Brain microvascular endothelial cell (primary cell): ENCODE results near the gene POLDIP3.
"Not testable (repeated sequence)": the region's sequence is repeated elsewhere in the genome, so short reads cannot be mapped to it uniquely, and the experiment has no call there.

Experiments used
- DNase-seq: peaks from one replicate; pipeline ENCODE4 v3.0.0-alpha.2; 2020
- H3K27ac ChIP-seq: fragments of 250-450 bp; sonication (Bioruptor Pico); 2 replicates; pipeline ENCODE4 v1.5.1; 2020; ENCODE audit warnings: mild to moderate bottlenecking, moderate library complexity
- H3K27me3 ChIP-seq: fragments of 250-450 bp; sonication (Bioruptor Pico); replicated peaks from 2 replicates; pipeline ENCODE4 v1.5.1; 2020; ENCODE audit warnings: mild to moderate bottlenecking
- H3K36me3 ChIP-seq: fragments of 250-450 bp; sonication (Bioruptor Pico); replicated peaks from 2 replicates; pipeline ENCODE4 v1.5.1; 2020; ENCODE audit warnings: mild to moderate bottlenecking
- H3K4me3 ChIP-seq: 2 replicates; pipeline ENCODE4 v1.5.1; 2011; ENCODE audit warnings: low read depth, mild to moderate bottlenecking, control low read depth, low read length, moderate library complexity
- CTCF ChIP-seq: IDR thresholded peaks from 2 replicates; pipeline ENCODE4 v1.5.1; 2011; ENCODE audit warnings: low read depth, mild to moderate bottlenecking, moderate library complexity, low read length, control low read depth, inconsistent platforms; ENCODE audit errors: missing control alignments
- in situ Hi-C: cut with HindIII; loops from 2 replicates; pipeline ENCODE4 v1.10.0; 2017; ENCODE audit warnings: low sequenced_read_pairs, low pct_ligation_motif_present

The POLDIP3 gene

DNA sequence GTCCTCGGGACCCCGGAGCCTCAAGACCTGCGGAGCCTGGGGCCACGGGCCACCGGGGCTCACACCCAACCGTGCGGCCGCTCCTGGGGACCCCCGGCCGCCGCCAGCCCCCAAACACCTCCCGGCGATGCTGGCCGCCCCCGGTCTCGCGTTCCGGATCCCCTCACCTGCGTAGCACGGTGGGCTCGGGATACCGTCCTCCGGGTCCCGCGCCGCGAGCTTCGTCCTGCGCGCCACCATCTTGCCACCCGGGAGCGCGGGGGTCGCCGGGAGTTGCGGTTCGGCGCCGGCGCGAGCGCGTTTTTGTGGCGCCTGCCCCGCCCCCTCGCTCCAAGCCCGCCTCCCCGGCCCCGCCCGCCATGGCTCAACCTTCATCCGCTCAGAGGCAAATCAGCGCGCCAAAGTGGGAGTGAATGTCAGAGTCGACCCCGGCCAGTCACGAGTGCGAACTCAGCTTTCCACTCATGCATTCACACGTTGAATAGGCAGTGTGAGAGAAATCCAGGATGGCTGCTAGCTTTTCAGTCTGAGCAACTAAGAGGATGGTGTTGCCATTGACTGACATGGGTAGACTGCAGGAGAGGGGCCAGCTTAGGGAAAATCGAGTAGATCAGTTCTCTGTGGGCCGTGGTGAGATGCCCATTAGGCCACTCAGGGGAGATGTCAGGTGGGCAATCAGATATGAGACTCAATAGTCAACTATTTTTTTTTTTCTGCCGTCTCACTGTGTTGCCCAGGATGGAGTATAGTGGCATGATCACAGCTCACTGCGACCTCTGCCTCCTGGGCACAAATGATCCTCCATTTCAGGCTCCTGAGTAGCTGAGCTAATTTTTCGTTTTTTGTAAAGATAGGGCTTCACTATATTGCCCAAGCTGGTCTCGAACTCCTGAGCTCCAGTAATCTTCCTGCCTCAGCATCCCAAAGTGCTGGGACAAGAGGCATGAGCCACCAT, 32.6 kb downstream of the POLDIP3 start:
- in situ Hi-C loops: no loop called here
- peak overlapping the region; percentile 66 for H3K4me3 ChIP-seq
- peak overlapping the region; percentile 24 for H3K27ac ChIP-seq
- peak; percentile 41 for DNase-seq
- H3K27me3 ChIP-seq: no peaks in the 10 kb centered on the region
- H3K36me3 ChIP-seq: peaks cover 36% of the 10 kb centered on the region
- TF ChIP-seq CTCF: no peak

DNA sequence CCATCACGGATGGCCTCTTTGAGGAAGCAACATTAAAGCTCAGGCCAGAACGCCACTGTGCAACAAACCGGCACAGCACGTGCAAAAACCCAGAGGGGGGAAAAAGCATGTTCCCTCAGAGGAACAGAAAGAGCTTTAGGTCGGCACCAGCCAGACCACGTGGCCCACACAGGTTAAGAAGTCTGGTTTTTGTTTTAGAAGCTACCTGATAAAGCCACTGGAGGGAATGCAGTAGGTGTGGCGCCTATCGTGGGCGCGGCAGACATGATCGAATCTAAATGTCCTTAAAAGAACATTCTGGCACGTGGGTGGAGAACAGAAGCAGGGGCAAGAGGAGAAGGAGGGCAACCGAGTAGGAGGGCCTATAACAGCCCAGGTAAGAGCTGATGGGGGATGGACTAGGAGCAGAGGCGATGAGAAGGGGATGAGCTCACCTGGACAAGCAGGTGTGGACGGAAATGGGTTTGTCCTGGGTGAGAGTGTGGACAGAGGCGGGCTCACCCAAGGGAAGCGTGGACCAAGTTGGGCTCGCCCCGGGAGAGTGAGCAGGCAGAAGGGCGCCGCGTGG, 33.4 kb downstream of the POLDIP3 start:
- Histone ChIP-seq H3K36me3 (peaks cover 28% of the 10 kb centered on the region), H3K4me3 (peak overlapping the region; percentile 66)
- in situ Hi-C loops, DNase-seq, H3K27ac ChIP-seq, H3K27me3 ChIP-seq: not testable (repeated sequence)

GRCh38 chr22:42580040-42580439, 34.6 kb downstream of the POLDIP3 start:
- H3K4me3 ChIP-seq, H3K27ac ChIP-seq, in situ Hi-C loops, H3K27me3 ChIP-seq, DNase-seq: not testable (repeated sequence)
- peaks cover 18% of the 10 kb centered on the region for H3K36me3 ChIP-seq

DNA sequence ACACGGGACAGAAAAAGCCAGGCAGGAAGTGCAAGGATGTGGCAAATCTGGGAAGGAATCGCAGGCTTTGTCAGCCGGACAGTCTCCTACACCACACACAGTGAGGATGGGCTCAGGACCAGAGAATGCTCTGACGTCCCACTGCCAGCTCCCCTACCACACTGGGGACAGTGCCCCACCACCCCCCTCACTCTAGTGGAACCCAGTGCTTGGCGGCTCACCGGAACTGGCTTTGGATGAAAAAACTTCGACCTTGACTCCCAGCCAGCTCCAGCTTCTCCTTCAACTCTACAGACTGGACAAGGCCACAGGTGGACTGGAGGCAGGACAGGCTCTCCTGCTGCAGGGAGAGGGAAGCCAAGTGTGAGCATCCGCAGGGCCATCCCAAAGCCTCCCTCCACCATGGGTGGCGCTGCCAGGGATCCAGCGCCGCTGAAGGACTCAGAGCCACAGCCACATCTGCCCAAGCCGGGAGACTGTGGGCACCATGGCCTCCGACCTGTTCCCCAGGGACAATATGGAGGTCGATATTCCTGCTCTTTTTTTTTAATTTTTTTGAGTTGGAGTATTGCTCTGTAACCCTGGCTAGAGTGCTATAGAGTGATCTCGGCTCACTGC, 37.0 kb downstream of the POLDIP3 start:
- in situ Hi-C loops: no loop called here
- TF ChIP-seq CTCF: no peak
- Histone ChIP-seq H3K4me3 (no peak overlapping the region), H3K27me3 (no peaks in the 10 kb centered on the region), H3K27ac (no peak overlapping the region), H3K36me3 (peaks cover 6% of the 10 kb centered on the region)
- no peak for DNase-seq

DNA sequence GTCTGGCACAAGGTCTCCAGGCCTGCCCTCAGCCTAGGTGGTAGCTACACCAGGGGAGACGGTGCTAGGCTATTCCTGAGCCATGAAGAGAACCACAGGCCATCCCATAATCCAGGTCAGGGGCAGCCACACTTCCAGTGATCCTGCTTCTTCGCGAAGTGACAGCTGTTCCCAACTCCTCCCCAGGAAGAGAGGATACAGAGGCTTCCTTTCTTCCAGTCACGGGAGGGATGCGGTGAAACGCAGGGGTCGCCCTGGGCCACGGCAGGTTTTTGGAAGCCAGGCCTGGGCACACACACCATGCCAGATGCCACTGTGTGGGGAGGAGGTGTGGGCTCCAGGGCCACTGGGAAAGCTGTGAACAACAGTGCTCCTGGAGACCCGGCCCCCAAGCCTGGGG, 37.5 kb downstream of the POLDIP3 start:
- H3K4me3 ChIP-seq, H3K27ac ChIP-seq, DNase-seq, H3K27me3 ChIP-seq, in situ Hi-C loops, H3K36me3 ChIP-seq: not testable (repeated sequence)

DNA sequence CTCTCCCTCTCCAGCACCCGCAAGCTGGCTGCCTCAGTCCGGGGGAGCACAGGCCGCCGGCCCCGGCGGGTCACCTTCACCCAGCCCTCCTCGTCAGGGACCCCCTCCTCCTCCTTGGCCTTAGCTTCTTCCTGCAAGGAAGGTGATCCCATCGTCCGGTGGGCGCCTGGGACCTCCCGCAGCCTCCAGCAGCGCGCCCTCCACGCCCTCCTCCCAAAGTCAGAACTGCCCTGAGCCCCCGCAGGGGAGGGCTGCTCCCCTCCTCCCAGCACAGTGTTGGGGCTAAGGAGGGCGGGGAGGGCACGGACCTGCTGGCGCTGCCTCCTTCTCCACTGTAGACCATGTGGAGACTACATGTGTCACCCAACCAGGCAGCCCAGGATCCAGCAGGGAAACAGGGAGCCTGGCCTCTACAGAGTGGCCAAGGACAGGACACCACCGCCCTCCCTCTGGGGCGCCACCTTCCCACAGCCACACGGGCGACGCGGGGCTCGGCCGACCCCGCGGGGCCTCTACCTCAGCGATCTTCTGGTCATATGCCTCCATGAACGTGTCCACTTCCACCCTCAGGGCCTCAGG, 38.6 kb downstream of the POLDIP3 start:
- H3K36me3 ChIP-seq, DNase-seq, H3K27ac ChIP-seq, in situ Hi-C loops, H3K4me3 ChIP-seq, H3K27me3 ChIP-seq: not testable (repeated sequence)

- not testable (repeated sequence) for H3K36me3 ChIP-seq
Measured at GRCh38 chr22:42574468-42574867, 40.2 kb downstream of the POLDIP3 start.

GRCh38 chr22:42574046-42574445, 40.6 kb downstream of the POLDIP3 start:
- H3K27ac ChIP-seq, DNase-seq, in situ Hi-C loops, H3K36me3 ChIP-seq, H3K27me3 ChIP-seq, H3K4me3 ChIP-seq: not testable (repeated sequence)

More at GRCh38 chr22:42574468-42574867, 40.2 kb downstream of the POLDIP3 start:
- in situ Hi-C loops, H3K27me3 ChIP-seq, DNase-seq, H3K4me3 ChIP-seq, H3K27ac ChIP-seq: not testable (repeated sequence)

GRCh38 chr22:42571068-42571467, 43.6 kb downstream of the POLDIP3 start:
- H3K27ac ChIP-seq, H3K27me3 ChIP-seq, H3K4me3 ChIP-seq, H3K36me3 ChIP-seq, in situ Hi-C loops, DNase-seq: not testable (repeated sequence)

- DNase-seq, H3K27me3 ChIP-seq, H3K4me3 ChIP-seq, H3K27ac ChIP-seq, H3K36me3 ChIP-seq, in situ Hi-C loops: not testable (repeated sequence)
Measured at GRCh38 chr22:42570580-42570979, 44.1 kb downstream of the POLDIP3 start.

- in situ Hi-C loops, DNase-seq, H3K4me3 ChIP-seq, H3K27ac ChIP-seq, H3K36me3 ChIP-seq, H3K27me3 ChIP-seq: not testable (repeated sequence)
Measured at GRCh38 chr22:42567950-42568349, 46.7 kb downstream of the POLDIP3 start.
